Effector memory CD4-positive, alpha-beta T cell (primary cell): ENCODE data around the gene USP20.
A peak's percentile ranks its signal among the peaks of the same experiment; 100 is the strongest.

Source experiments
- DNase-seq, 3 donors: peaks; one replicate each; pipeline ENCODE4 v3.0.0-alpha.2; 2020
- H3K27ac ChIP-seq: 2 replicates; pipeline ENCODE4 v1.7.0; 2013; ENCODE audit warnings: mild to moderate bottlenecking, low read length, moderate library complexity; ENCODE audit not compliant: insufficient read depth, poor library complexity, severe bottlenecking
- H3K27me3 ChIP-seq: replicated peaks from 2 replicates; pipeline ENCODE4 v1.7.0; 2013; ENCODE audit warnings: mild to moderate bottlenecking, low read length; ENCODE audit not compliant: insufficient read depth, control insufficient read depth, poor library complexity, severe bottlenecking
- H3K36me3 ChIP-seq: 2 replicates; pipeline ENCODE4 v1.7.0; 2013; ENCODE audit warnings: mild to moderate bottlenecking, low read length, moderate library complexity; ENCODE audit not compliant: control insufficient read depth, insufficient read depth
- H3K4me1 ChIP-seq: 2 replicates; pipeline ENCODE4 v1.7.0; 2013; ENCODE audit warnings: low read length, mild to moderate bottlenecking; ENCODE audit not compliant: control insufficient read depth, insufficient read depth, poor library complexity, severe bottlenecking
- H3K4me3 ChIP-seq: 2 replicates; pipeline ENCODE4 v1.7.0; 2013; ENCODE audit warnings: low read length, low read depth, mild to moderate bottlenecking; ENCODE audit not compliant: insufficient read depth, poor library complexity, severe bottlenecking
- H3K9me3 ChIP-seq: 2 replicates; pipeline ENCODE4 v1.7.0; 2013; ENCODE audit warnings: mild to moderate bottlenecking, low read length, moderate library complexity; ENCODE audit not compliant: control insufficient read depth

The USP20 gene

GRCh38 chr9:129900263-129901027 is 65.2 kb downstream of the USP20 start:
- Histone ChIP-seq H3K27ac (peak overlapping the region; percentile 28), H3K36me3 (peaks cover 57% of the 10 kb centered on the region), H3K27me3 (no peaks in the 10 kb centered on the region), H3K4me3 (no peak overlapping the region), H3K4me1 (peaks cover 13% of the 10 kb centered on the region), H3K9me3 (no peaks in the 10 kb centered on the region)
- DNase-seq = no peak

- peaks cover 61% of the 10 kb centered on the region for H3K36me3 ChIP-seq
- no peak for DNase-seq
- H3K27ac ChIP-seq = peak overlapping the region; percentile 25
- peaks cover under 1% of the 10 kb centered on the region for H3K4me1 ChIP-seq
- H3K9me3 ChIP-seq = no peaks in the 10 kb centered on the region
- H3K27me3 ChIP-seq = no peaks in the 10 kb centered on the region
- no peak overlapping the region for H3K4me3 ChIP-seq
These were observed 66.9 kb downstream of the USP20 start for GRCh38 chr9:129901993-129902739.

GRCh38 chr9:129902740-129903134 is 67.5 kb downstream of the USP20 start:
- no peak for DNase-seq
- Histone ChIP-seq H3K9me3 (no peaks in the 10 kb centered on the region), H3K27ac (no peak overlapping the region), H3K27me3 (no peaks in the 10 kb centered on the region), H3K4me3 (no peak overlapping the region), H3K4me1 (no peaks in the 10 kb centered on the region), H3K36me3 (peaks cover 64% of the 10 kb centered on the region)

GRCh38 chr9:129904734-129905133 is 69.5 kb downstream of the USP20 start:
- DNase-seq = no peak
- peaks cover 66% of the 10 kb centered on the region for H3K36me3 ChIP-seq
- H3K9me3 ChIP-seq = no peaks in the 10 kb centered on the region
- no peaks in the 10 kb centered on the region for H3K27me3 ChIP-seq
- no peak overlapping the region for H3K27ac ChIP-seq
- no peaks in the 10 kb centered on the region for H3K4me1 ChIP-seq
- H3K4me3 ChIP-seq = no peak overlapping the region

GRCh38 chr9:129906298-129906697 is 71.0 kb downstream of the USP20 start:
- Histone ChIP-seq H3K27me3 (no peaks in the 10 kb centered on the region), H3K27ac (no peak overlapping the region), H3K4me1 (no peaks in the 10 kb centered on the region), H3K36me3 (peaks cover 59% of the 10 kb centered on the region), H3K4me3 (no peak overlapping the region), H3K9me3 (no peaks in the 10 kb centered on the region)
- no peak for DNase-seq

GRCh38 chr9:129907201-129907600 is 71.9 kb downstream of the USP20 start:
- H3K27me3 ChIP-seq = no peaks in the 10 kb centered on the region
- no peak for DNase-seq
- peaks cover 54% of the 10 kb centered on the region for H3K36me3 ChIP-seq
- H3K9me3 ChIP-seq = no peaks in the 10 kb centered on the region
- H3K4me1 ChIP-seq = no peaks in the 10 kb centered on the region
- H3K27ac ChIP-seq = no peak overlapping the region
- H3K4me3 ChIP-seq = no peak overlapping the region

GRCh38 chr9:129908906-129909305 is 73.6 kb downstream of the USP20 start:
- Histone ChIP-seq H3K4me3 (no peak overlapping the region), H3K36me3 (peaks cover 48% of the 10 kb centered on the region), H3K4me1 (no peaks in the 10 kb centered on the region), H3K27me3 (no peaks in the 10 kb centered on the region), H3K27ac (no peak overlapping the region), H3K9me3 (no peaks in the 10 kb centered on the region)
- no peak for DNase-seq

- Histone ChIP-seq H3K27ac (no peak overlapping the region), H3K36me3 (peaks cover 48% of the 10 kb centered on the region), H3K4me3 (no peak overlapping the region), H3K9me3 (no peaks in the 10 kb centered on the region), H3K4me1 (no peaks in the 10 kb centered on the region), H3K27me3 (no peaks in the 10 kb centered on the region)
- DNase-seq = no peak
These were observed 74.6 kb downstream of the USP20 start for GRCh38 chr9:129909851-129910250.

- H3K27ac ChIP-seq = peak overlapping the region; percentile 8
- H3K27me3 ChIP-seq = no peaks in the 10 kb centered on the region
- H3K36me3 ChIP-seq = peaks cover 50% of the 10 kb centered on the region
- no peak overlapping the region for H3K4me3 ChIP-seq
- DNase-seq = no peak
- no peaks in the 10 kb centered on the region for H3K4me1 ChIP-seq
- no peaks in the 10 kb centered on the region for H3K9me3 ChIP-seq
These were observed 75.6 kb downstream of the USP20 start for GRCh38 chr9:129910628-129911567.
